ENCODE data around the gene FBXO10. TPM values are rescaled to one million over a fixed set of nuclear protein-coding genes. Genes with fewer than 3 reads are reported as not detected.

FBXO10 gene
- total RNA-seq, 2 donors from 2014 or later = 5.4 to 6.1 TPM

- DNase-seq (ENCODE audit: low spot score) = no peak
- intact Hi-C loops (cut with DNase I) = loop anchor here in 1 of 2 donors (10.0 kb wide), 1 partner anchor 382 kb away; no protein-coding TSS in a partner anchor
These were observed 20.3 kb upstream of the FBXO10 start for GRCh38 chr9:37596504-37596903.

GRCh38 chr9:37593883-37594448, 17.8 kb upstream of the FBXO10 start:
- DNase-seq (ENCODE audit: low spot score) = no peak
- intact Hi-C loops (cut with DNase I) = loop anchor here in 1 of 2 donors (10.0 kb wide), 1 partner anchor 379 kb away; no protein-coding TSS in a partner anchor

- intact Hi-C loops (cut with DNase I) = loop anchor here in 1 of 2 donors (10.0 kb wide), 1 partner anchor 378 kb away; no protein-coding TSS in a partner anchor
- peak; percentile 98 for DNase-seq (ENCODE audit: low spot score)
These were observed 16.1 kb upstream of the FBXO10 start, which contains the start of gene TOMM5 for GRCh38 chr9:37592108-37592951. TSS of gene TOMM5 (minus strand) at chr9:37592597. CDS start at chr9:37592532, 65 bp downstream.

GRCh38 chr9:37587521-37587920, 11.3 kb upstream of the FBXO10 start:
- intact Hi-C loops (cut with DNase I) = no loop called here
- no peak for DNase-seq (ENCODE audit: low spot score)

- intact Hi-C loops (cut with DNase I) = no loop called here
- no peak for DNase-seq (ENCODE audit: low spot score)
These were observed 7.4 kb upstream of the FBXO10 start for GRCh38 chr9:37583522-37584121.

GRCh38 chr9:37582548-37583157, 6.5 kb upstream of the FBXO10 start:
- no peak for DNase-seq (ENCODE audit: low spot score)
- intact Hi-C loops (cut with DNase I) = no loop called here

GRCh38 chr9:37575511-37575914, 667 bp downstream of the FBXO10 start:
- no peak for DNase-seq (ENCODE audit: low spot score)
- intact Hi-C loops (cut with DNase I) = no loop called here

- no peak for DNase-seq (ENCODE audit: low spot score)
These were observed 1.2 kb downstream of the FBXO10 start for GRCh38 chr9:37575001-37575400.

GRCh38 chr9:37574241-37574721, 1.9 kb downstream of the FBXO10 start:
- DNase-seq (ENCODE audit: low spot score) = no peak
- intact Hi-C loops (cut with DNase I) = no loop called here

More at GRCh38 chr9:37575001-37575400, 1.2 kb downstream of the FBXO10 start:
- intact Hi-C loops (cut with DNase I) = no loop called here

GRCh38 chr9:37571282-37571681, 4.9 kb downstream of the FBXO10 start:
- no peak for DNase-seq (ENCODE audit: low spot score)
- intact Hi-C loops (cut with DNase I) = no loop called here

- no peak for DNase-seq (ENCODE audit: low spot score)
- intact Hi-C loops (cut with DNase I) = no loop called here
These were observed 9.5 kb downstream of the FBXO10 start for GRCh38 chr9:37566716-37567115.

GRCh38 chr9:37565661-37566618, 10.2 kb downstream of the FBXO10 start:
- intact Hi-C loops (cut with DNase I) = no loop called here

GRCh38 chr9:37564916-37565315, 11.3 kb downstream of the FBXO10 start:
- no peak for DNase-seq (ENCODE audit: low spot score)
- intact Hi-C loops (cut with DNase I) = no loop called here

More at GRCh38 chr9:37565661-37566618, 10.2 kb downstream of the FBXO10 start:
- DNase-seq (ENCODE audit: low spot score) = no peak

- intact Hi-C loops (cut with DNase I) = no loop called here
- no peak for DNase-seq (ENCODE audit: low spot score)
These were observed 12.2 kb downstream of the FBXO10 start for GRCh38 chr9:37563806-37564513.

GRCh38 chr9:37562826-37563225, 13.4 kb downstream of the FBXO10 start:
- no peak for DNase-seq (ENCODE audit: low spot score)
- intact Hi-C loops (cut with DNase I) = no loop called here

- intact Hi-C loops (cut with DNase I) = no loop called here
- DNase-seq (ENCODE audit: low spot score) = no peak
These were observed 14.5 kb downstream of the FBXO10 start for GRCh38 chr9:37561682-37562081.

GRCh38 chr9:37559855-37560592, 16.2 kb downstream of the FBXO10 start:
- DNase-seq (ENCODE audit: low spot score) = no peak
- intact Hi-C loops (cut with DNase I) = no loop called here

Measured in posterior vena cava (tissue), 2 donors.